ENCODE data around the gene P3H4.
"Not testable (repeated sequence)": the region's sequence is repeated elsewhere in the genome, so short reads cannot be mapped to it uniquely, and the experiment has no call there.

Gene P3H4

GRCh38 chr17:41777574-41778188 lies 34.1 kb downstream of the P3H4 start:
- TF ChIP-seq CTCF (IDR thresholded peaks at IDR 0.05; ENCODE audit: borderline replicate concordance, insufficient read depth, low read depth, low read length) = no peak
- no peak overlapping the region for H3K4me3 ChIP-seq (ENCODE audit: low read depth, low read length)

- no peak for TF ChIP-seq CTCF (IDR thresholded peaks at IDR 0.05; ENCODE audit: borderline replicate concordance, insufficient read depth, low read depth, low read length)
- H3K4me3 ChIP-seq (ENCODE audit: low read depth, low read length) = no peak overlapping the region
Observed at GRCh38 chr17:41777157-41777573, 34.6 kb downstream of the P3H4 start.

- not testable (repeated sequence) for H3K4me3 ChIP-seq (ENCODE audit: low read depth, low read length)
Observed at GRCh38 chr17:41776262-41776900, 35.4 kb downstream of the P3H4 start.

- no peak for TF ChIP-seq CTCF (IDR thresholded peaks at IDR 0.05; ENCODE audit: borderline replicate concordance, insufficient read depth, low read depth, low read length)
- no peak overlapping the region for H3K4me3 ChIP-seq (ENCODE audit: low read depth, low read length)
Observed at GRCh38 chr17:41775394-41776226, 36.1 kb downstream of the P3H4 start.

GRCh38 chr17:41773731-41774193 lies 38.0 kb downstream of the P3H4 start:
- no peak overlapping the region for H3K4me3 ChIP-seq (ENCODE audit: low read depth, low read length)
- TF ChIP-seq CTCF (IDR thresholded peaks at IDR 0.05; ENCODE audit: borderline replicate concordance, insufficient read depth, low read depth, low read length) = no peak

- H3K4me3 ChIP-seq (ENCODE audit: low read depth, low read length) = no peak overlapping the region
- TF ChIP-seq CTCF (IDR thresholded peaks at IDR 0.05; ENCODE audit: borderline replicate concordance, insufficient read depth, low read depth, low read length) = no peak
Observed at GRCh38 chr17:41773190-41773588, 38.6 kb downstream of the P3H4 start.

- H3K4me3 ChIP-seq (ENCODE audit: low read depth, low read length) = no peak overlapping the region
- TF ChIP-seq CTCF (IDR thresholded peaks at IDR 0.05; ENCODE audit: borderline replicate concordance, insufficient read depth, low read depth, low read length) = no peak
Observed at GRCh38 chr17:41772586-41773189, 39.1 kb downstream of the P3H4 start.

Measured in GM12875 (cell line).